ENCODE results near the gene QRFP. TPM values are rescaled to one million over a fixed set of nuclear protein-coding genes. Genes with fewer than 3 reads are reported as not detected.
A peak's percentile ranks its signal among the peaks of the same experiment; 100 is the strongest.

The QRFP gene
- total RNA-seq, 1 donor from 2014 or later, result not detected

GRCh38 chr9:130933114-130934046 is 36.8 kb upstream of the QRFP start:
- DNase-seq, result no peak

GRCh38 chr9:130932255-130933079 is 35.9 kb upstream of the QRFP start:
- DNase-seq, result no peak

- DNase-seq, result peak; percentile 60
Measured at GRCh38 chr9:130931508-130932254, 35.1 kb upstream of the QRFP start.

DNA sequence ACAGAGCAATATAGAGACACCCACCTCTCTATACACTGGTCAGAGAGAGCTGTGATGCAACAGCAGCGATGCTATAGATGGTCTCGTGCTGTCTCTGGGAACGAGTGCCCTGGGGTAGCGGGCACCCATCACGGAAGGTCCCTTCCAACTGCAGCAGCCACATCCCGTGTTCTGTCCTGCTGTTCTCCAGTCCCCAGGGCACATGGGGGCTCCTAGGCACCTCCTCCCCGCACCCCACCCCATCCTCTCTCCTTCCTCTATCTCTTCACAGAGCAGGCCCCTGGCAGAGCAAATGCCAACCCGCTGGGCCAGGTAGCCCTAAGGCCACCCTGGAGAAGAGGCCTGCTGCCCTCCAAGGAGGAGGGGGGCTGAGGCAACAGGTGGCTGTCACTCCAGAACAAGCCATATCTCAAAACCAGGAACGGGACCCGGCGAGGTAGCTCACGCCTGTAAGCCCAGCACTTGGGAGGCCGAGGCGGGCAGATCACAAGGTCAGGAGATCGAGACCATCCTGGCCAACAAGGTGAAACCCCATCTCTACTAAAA is 34.3 kb upstream of the QRFP start:
- DNase-seq, result no peak

DNA sequence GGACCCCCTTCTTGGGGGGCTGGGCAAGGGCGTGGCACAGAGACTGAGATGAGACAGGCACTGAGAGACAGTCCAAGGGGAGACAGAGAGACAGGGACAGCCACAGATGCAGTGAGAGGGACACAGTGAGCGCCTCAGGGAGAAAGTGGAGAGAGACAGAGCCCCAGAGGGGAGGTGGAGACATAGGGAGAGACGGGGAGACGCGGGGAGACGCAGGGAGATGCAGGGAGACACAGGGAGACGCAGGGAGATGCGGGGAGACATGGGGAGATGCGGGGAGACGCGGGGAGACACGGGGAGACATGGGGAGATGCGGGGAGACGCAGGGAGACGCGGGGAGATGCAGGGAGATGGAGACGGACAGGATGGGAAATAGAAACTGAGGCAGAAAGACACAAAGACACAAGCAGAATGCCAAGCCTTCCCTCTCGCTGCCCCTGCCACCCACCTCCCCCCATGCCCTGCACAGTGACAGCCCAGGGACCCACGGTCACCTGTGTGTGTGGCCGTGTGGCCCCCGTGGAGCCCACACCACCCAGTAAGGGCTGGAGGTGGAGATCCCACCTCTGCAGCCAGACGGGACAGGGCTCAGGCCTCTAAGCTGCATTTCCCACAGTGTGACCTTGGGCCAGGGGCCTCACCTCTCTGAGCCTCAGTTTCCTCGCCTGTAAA is 33.7 kb upstream of the QRFP start:
- no peak for DNase-seq

DNA sequence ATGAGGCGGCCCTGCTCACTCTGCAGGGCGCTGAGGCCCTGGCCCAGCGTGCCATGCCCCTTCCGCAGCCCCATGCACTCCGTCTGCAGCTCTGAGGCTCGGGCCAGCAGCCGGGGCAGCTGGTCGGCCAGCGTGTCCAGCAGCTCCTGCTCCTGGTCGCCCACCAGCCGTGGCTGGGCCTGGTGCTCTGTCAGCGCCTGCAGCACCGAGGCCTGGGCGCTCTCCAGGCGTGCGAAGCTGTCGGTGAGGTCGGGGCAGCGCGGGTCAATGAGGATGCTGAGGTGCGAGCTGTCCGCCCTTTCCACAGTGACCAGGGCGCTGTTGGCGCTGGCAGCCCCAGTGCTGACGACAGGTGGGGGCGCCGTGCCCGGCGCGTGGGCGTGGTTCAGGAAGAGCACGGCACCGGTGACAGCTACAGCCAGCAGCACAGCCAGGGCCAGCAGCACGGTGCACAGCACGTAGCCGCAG is 33.0 kb upstream of the QRFP start:
- DNase-seq, result no peak

DNA sequence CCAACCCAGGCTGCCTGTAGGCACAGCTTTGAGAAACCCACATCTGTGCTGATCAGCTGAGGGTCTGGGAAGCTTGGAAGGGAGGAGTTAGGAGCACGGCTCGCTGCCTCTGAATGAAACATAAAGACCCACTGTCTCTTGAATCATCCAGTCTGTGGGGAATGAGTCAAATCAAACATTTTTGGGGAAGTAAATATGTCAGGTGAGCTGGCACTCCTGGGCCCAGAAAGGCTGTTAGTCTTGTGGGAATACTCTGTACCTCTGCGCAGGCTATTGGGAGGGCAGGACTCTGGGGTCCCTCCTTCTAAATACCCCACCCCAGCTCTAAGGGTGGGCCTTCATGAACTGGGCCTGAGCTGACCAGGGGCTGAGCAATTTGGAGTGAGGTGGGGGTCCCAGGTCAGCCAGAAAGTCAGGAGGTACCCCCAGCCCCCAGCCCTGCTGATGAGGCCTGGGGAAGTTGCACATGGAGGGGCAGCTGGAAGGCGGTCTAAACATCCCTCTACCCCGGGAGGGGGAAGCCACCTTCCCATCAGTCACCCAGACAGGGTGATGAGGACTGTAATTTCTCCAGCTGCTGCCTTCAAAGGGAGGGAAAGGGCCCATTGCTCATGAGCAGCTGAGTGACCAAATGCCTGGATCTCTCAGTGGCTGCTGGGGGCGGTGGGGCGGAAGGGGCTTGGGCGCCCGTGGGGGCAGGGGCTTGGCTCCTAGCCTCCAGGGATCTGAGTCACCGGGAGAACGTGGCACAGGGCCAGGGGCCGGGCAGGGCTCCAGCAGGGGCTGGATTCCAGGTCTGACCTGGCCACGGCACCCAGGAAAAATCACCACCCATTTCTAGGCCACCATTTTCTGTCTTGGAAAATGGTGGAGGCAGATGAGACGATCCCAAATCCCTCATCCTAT is 31.6 kb upstream of the QRFP start:
- DNase-seq, result no peak

DNA sequence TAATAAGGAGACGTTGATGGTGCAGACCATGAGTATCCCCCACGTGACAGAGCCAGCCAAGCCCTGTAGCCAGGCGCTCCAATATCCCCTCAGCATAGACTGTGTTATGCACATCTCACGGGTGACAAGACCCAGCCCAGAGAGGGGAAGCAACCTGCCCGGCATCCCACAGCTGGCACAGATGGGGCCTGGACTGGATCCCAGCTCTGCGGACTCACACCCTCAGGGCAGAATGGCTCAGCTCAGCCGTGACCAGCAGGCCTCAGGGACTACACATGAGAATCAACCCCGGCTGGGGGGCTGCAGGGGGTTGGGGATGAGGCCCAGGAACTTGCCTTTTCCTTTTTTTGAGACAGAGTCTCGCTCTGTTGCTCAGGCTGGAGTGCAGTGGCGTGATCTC is 30.7 kb upstream of the QRFP start:
- DNase-seq, result no peak

- DNase-seq, result no peak
Measured at GRCh38 chr9:130925050-130925678, 28.6 kb upstream of the QRFP start.

DNA sequence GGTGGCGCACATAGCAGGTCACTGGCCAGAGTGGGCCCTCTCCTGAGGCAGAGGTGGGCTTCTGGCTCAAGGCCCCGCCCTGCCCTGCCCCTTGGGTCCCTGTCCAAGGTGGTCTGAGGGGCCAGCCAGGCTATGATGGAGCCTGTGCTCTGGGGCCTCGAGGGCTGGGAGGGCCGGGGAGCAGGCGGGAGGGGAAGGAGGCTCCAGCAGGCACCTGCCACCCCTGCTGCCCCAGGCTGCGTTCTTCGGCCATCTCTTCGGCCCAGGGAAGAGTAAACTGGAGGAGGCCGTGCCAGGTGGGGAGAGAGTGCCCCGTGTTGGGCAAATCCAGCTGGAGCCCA is 27.8 kb upstream of the QRFP start:
- no peak for DNase-seq

DNA sequence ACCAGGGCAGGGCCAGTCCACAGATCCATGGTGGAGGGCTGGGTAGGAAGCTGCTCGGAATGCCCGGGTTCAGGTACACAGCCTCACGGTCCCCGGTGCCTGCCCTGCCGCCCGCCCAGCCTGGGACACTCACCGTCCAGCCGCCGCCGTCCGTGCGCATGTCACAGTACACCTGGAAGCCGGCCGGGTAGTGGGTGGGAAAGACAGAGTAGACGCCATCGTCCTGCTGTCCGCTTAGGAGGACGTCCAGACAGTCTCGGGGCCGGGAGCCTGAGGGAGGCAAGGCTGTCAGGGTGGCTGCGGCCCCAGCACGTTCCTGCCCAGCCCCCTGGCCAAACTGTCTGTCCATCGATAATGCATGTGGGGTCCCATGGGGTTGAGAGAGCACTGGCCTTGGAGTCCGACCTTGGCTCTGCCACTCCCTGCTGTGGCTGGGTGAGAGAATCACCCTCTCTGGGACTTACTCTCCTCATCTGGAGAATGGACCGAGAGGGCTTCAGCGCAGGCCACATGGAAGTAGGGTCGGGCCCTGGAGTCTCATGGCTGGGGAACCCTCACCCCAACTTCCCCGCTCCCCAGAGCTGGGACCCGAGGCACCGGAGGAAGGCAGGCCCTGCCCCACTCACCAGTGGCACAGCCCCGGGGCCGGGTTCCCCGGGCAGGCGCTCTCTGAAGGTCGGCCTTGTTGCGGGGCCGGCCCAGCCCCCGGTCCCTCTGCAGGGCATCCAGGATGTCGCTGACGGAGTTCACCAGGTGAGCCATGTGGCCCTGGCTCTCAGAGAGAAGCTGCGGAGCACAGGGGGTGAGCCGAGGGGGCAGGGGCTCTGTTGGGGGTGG is 27.2 kb upstream of the QRFP start:
- no peak for DNase-seq

DNA sequence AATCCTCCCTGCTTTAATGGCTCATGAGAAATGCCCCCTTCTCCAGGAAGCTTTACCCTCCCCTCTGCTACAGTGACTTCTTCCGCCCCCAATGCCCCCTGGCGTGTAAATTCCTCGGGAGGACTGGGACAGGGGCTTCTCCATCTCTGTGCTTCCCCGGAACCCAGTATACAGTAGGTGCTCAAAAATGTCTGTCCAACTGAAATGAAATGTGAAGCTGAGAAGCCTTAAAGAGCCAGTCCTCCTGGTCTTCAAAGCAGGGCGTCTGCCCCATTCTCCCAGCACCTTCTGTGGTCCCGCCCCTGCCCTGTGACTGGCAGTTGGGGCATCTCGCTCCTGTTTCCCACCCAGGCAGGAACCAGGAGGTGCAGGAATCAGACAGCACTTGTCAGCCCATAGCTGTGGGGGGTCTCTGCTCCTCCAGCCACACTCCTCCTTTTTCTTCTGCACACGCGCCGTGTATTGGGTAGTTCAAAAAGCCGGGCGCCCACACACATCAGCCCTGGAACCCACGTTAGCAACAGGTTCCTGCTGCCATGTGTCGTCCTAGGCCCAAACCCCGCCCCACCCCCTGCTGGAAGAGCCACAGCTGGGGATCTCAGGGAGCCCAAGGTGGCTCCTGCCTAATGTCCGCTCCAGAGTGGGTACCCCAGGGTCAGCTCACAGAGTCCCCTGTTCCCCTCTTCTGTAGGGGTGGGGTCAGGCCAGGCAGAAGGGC is 26.4 kb upstream of the QRFP start:
- DNase-seq, result no peak

- no peak for DNase-seq
Measured at GRCh38 chr9:130921989-130922892, 25.6 kb upstream of the QRFP start.

- no peak for DNase-seq
Measured at GRCh38 chr9:130921300-130921988, 24.8 kb upstream of the QRFP start.

DNA sequence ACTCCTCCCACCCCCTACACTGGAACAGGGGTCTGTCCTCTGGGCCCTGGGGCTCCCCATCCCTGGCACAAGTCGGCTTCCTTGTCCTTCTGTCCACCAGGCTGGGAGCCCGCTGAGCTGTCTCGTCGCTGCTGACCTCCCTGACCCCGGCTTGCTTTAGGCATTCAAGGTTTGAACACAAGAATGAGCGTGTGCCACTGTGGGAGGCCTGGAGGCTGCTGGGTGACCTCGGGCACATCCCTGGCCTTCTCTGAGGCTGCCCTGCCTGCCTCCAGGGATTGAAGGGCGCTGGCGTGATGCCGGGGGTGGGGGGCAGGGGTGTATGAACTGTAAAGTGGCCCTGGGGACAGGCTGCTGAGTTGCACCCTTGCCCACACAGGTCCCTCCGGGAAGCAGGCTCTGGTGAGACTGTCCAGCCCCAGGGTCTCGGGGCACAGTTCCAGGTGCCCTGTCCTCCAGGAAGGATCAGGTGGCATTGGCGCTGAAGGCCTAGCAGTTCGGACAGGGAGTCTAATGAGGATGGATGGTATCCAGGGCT is 24.2 kb upstream of the QRFP start:
- no peak for DNase-seq

DNA sequence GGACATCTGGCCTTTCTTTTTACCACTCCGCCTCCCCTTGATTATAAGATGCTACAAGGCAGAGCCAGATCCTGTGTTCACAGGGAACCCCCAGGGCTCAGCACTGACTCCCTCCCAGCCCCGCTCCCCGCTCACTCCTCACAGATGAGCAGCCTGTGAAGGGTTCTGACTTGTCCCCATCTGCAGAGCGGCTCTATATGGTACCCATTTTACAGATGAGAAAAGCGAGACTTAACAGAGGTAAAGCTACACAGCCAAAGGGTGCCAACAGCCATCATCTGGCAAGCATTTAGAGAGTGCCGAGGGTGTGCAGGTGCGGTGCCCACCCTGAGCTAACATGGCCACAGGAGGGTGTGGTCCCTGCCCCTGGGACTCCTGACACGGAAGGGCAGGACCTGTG is 23.6 kb upstream of the QRFP start:
- no peak for DNase-seq

Data from skin of body (tissue), 2 donors.